Measurements from ENCODE around the gene RABGAP1L.

DNA sequence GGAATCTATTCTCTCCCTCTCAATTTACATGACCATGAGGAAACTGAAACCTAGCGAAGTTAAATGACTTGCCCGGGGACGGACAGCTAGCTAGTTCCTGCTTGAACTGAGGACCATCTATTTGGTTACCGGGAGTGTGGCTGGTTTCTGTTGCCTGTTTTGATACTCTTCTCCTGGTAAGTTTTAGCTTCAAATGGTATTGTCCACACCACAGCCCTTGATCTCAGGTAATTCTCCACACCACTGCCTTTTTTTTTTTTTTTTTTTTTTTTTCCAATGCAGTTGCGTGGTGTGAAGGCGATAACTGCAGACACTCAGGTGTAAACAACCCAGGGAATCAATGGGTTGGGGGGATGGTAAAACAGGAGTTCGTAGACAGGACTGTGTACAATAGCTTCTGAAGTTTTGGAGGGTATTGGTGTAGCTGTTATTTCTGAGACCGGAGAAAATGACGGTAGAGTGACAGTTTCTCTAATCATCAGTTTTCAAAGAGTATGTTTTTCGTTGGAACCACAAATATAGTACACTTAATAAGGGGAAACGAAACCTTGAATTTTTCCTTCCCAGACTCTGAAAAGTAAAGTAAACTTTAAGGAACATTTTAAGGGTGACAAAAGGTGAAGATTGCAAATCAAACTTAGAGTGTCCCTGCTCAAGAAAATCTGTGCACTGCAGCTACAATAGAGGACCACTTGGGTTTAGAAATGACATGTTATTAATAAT, 715.2 kb downstream of the RABGAP1L start:
- TF ChIP-seq, protein P1, sequence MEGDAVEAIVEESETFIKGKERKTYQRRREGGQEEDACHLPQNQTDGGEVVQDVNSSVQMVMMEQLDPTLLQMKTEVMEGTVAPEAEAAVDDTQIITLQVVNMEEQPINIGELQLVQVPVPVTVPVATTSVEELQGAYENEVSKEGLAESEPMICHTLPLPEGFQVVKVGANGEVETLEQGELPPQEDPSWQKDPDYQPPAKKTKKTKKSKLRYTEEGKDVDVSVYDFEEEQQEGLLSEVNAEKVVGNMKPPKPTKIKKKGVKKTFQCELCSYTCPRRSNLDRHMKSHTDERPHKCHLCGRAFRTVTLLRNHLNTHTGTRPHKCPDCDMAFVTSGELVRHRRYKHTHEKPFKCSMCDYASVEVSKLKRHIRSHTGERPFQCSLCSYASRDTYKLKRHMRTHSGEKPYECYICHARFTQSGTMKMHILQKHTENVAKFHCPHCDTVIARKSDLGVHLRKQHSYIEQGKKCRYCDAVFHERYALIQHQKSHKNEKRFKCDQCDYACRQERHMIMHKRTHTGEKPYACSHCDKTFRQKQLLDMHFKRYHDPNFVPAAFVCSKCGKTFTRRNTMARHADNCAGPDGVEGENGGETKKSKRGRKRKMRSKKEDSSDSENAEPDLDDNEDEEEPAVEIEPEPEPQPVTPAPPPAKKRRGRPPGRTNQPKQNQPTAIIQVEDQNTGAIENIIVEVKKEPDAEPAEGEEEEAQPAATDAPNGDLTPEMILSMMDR (IDR thresholded peaks at IDR 0.05): no peak
- TF ChIP-seq POLR2A (IDR thresholded peaks at IDR 0.05): no peak

Data from lower leg skin (tissue), 3 donors.